T-cell (primary cell): ENCODE measurements around the gene CALM1. TPM values are rescaled to one million over a fixed set of nuclear protein-coding genes. Genes with fewer than 3 reads are reported as not detected.

Experiments
- ATAC-seq, 4 experiments: fragments of 200-7000 bp in 3 of 4; fragments of 150-1000 bp in 1 of 4; cut with Tn5 transposase; replicated peaks in 1 of 4; 1 replicate in 3 of 4; 2 replicates in 1 of 4; pipeline ENCODE4 v1.10.0; 2021; ENCODE audit warnings: moderate library complexity in 3 of 4, mild to moderate bottlenecking in 2 of 4, moderate number of reproducible peaks in 1 of 4
- CTCF ChIA-PET, 2 donors: fragments of 300-600 bp; sonication (Branson Sonifier 250); formaldehyde crosslinking; loops; one replicate each; lab custom pipeline; 2022; ENCODE audit warnings: antibody characterized with exemption in 2 of 2; lab: Charles Lee
- POLR2A ChIA-PET, 2 donors: fragments of 300-600 bp; sonication (Branson Sonifier 250); formaldehyde crosslinking; loops; one replicate each; lab custom pipeline; 2022; ENCODE audit warnings: antibody characterized with exemption in 2 of 2; lab: Charles Lee
- DNase-seq, 35 experiments: peaks; one replicate each; pipeline versions ENCODE4 v3.0.0 to v3.0.0-alpha.2; 2013 to 2023
- H3K27ac ChIP-seq: one replicate; pipeline ENCODE4 v1.5.1; 2013; ENCODE audit warnings: low read length
- H3K27me3 ChIP-seq, 2 experiments: replicated peaks in 1 of 2; 1 replicate in 1 of 2; 2 replicates in 1 of 2; pipeline versions ENCODE4 v1.6.1 to v1.7.0; 2013; ENCODE audit warnings: low read length in 1 of 2, mixed read lengths in 1 of 2; ENCODE audit not compliant: control insufficient read depth in 2 of 2, insufficient read depth in 2 of 2; ENCODE audit errors: extremely low read depth in 1 of 2
- H3K36me3 ChIP-seq, 2 donors: 1 replicate in 1 of 2; 2 replicates in 1 of 2; pipeline versions ENCODE4 v1.6.1 to v1.7.0; 2013; ENCODE audit warnings: low read length in 1 of 2; ENCODE audit not compliant: control insufficient read depth in 2 of 2, insufficient read depth in 1 of 2; ENCODE audit errors: extremely low read depth in 1 of 2
- H3K4me1 ChIP-seq, 2 experiments: 1 replicate in 1 of 2; 2 replicates in 1 of 2; pipeline versions ENCODE4 v1.6.1 to v1.7.0; 2013; ENCODE audit warnings: low read length in 2 of 2, mixed read lengths in 1 of 2; ENCODE audit not compliant: insufficient read depth in 2 of 2, control insufficient read depth in 1 of 2; ENCODE audit errors: extremely low read depth in 1 of 2
- H3K4me3 ChIP-seq, 2 donors: 1 replicate in 1 of 2; 2 replicates in 1 of 2; pipeline versions ENCODE4 v1.5.1 to v1.7.0; 2013; ENCODE audit warnings: mild to moderate bottlenecking in 2 of 2, low read length in 1 of 2, moderate library complexity in 1 of 2; ENCODE audit not compliant: control insufficient read depth in 1 of 2; ENCODE audit errors: extremely low read depth in 1 of 2
- H3K9me3 ChIP-seq: 2 replicates; pipeline ENCODE4 v1.7.0; 2013
- H3K27ac Mint-ChIP-seq, 2 donors: one replicate each; pipeline ENCODE4 v1.8.0; 2020 to 2021; ENCODE audit warnings: mild to moderate bottlenecking in 2 of 2, mixed read lengths in 2 of 2
- H3K27me3 Mint-ChIP-seq, 2 donors: one replicate each; pipeline ENCODE4 v1.8.0; 2021 to 2022; ENCODE audit warnings: mixed read lengths in 2 of 2
- H3K36me3 Mint-ChIP-seq: one replicate; pipeline ENCODE4 v1.8.0; 2021; ENCODE audit warnings: mixed read lengths
- H3K4me1 Mint-ChIP-seq, 3 donors: one replicate each; pipeline ENCODE4 v1.8.0; 2020 to 2022; ENCODE audit warnings: mixed read lengths in 3 of 3, mild to moderate bottlenecking in 1 of 3
- H3K4me3 Mint-ChIP-seq, 3 donors: one replicate each; pipeline ENCODE4 v1.8.0; 2020 to 2022; ENCODE audit warnings: mild to moderate bottlenecking in 3 of 3, mixed read lengths in 3 of 3, moderate library complexity in 3 of 3
- H3K9me3 Mint-ChIP-seq, 3 donors: one replicate each; pipeline ENCODE4 v1.8.0; 2020 to 2022; ENCODE audit warnings: mixed read lengths in 3 of 3
- WGBS: methylation state at CpG from one replicate; pipeline ENCODE4 v1.1.5; 2013; ENCODE audit warnings: missing lambda C conversion rate; ENCODE audit not compliant: insufficient coverage; 5-methylcytosine and 5-hydroxymethylcytosine counted together
- total RNA-seq, 35 experiments: library from RNA in 6 of 35; stranded (reverse) in 6 of 35; fragments of 120-200 nt in 1 of 35; gene quantifications; one replicate each; pipeline versions ENCODE4 v1.2.1 to v1.2.4 and lab custom pipeline; 2013 to 2026

The CALM1 gene
- total RNA-seq, 5 donors from 2014 or later (not counting 1 experiment from before 2014, with no cell fraction given) = 642 to 952 (median 674) TPM

GRCh38 chr14:90451443-90451842 is 54.6 kb downstream of the CALM1 start:
- no peaks in the 10 kb centered on the region for H3K36me3 ChIP-seq
- no peaks in the 10 kb centered on the region for H3K4me1 ChIP-seq
- ATAC-seq (no peak), DNase-seq (no peak)
- POLR2A ChIA-PET = no interaction called here
- Mint-ChIP-seq H3K36me3 (no peaks in the 10 kb centered on the region), H3K4me3 (no peak overlapping the region), H3K9me3 (peaks cover 0 to 4% (median 3%) of the 10 kb centered on the region in 3 donors), H3K27ac (no peak overlapping the region), H3K27me3 (peaks cover 0 to 3% of the 10 kb centered on the region in 2 donors), H3K4me1 (peaks cover 0 to 8% (median 0%) of the 10 kb centered on the region in 3 donors)
- H3K9me3 ChIP-seq = no peaks in the 10 kb centered on the region
- WGBS = 95% methylated on average over 12 of the region's 13 CpGs
- CTCF ChIA-PET = no interaction called here
- H3K27ac ChIP-seq = no peak overlapping the region
- no peak overlapping the region for H3K4me3 ChIP-seq
- peaks cover 0 to 14% of the 10 kb centered on the region in 2 experiments for H3K27me3 ChIP-seq

GRCh38 chr14:90451961-90452360 is 55.1 kb downstream of the CALM1 start:
- no peak overlapping the region for H3K27ac Mint-ChIP-seq
- 57% methylated on average over 3 of the region's 4 CpGs for WGBS
- Histone ChIP-seq H3K4me1 (no peaks in the 10 kb centered on the region), H3K9me3 (no peaks in the 10 kb centered on the region), H3K36me3 (no peaks in the 10 kb centered on the region), H3K4me3 (no peak overlapping the region), H3K27ac (no peak overlapping the region), H3K27me3 (peaks cover 0 to 18% of the 10 kb centered on the region in 2 experiments)
- H3K4me1 Mint-ChIP-seq = peaks cover 0 to 8% (median 0%) of the 10 kb centered on the region in 3 donors
- DNase-seq = no peak
- H3K36me3 Mint-ChIP-seq = no peaks in the 10 kb centered on the region
- ATAC-seq = no peak
- peaks cover 0 to 4% (median 3%) of the 10 kb centered on the region in 3 donors for H3K9me3 Mint-ChIP-seq
- POLR2A ChIA-PET = no interaction called here
- CTCF ChIA-PET = no interaction called here
- no peak overlapping the region for H3K4me3 Mint-ChIP-seq
- peaks cover 0 to 2% of the 10 kb centered on the region in 2 donors for H3K27me3 Mint-ChIP-seq

- H3K4me1 Mint-ChIP-seq = peaks cover 0 to 8% (median 0%) of the 10 kb centered on the region in 3 donors
Observed at GRCh38 chr14:90452366-90452765, 55.5 kb downstream of the CALM1 start.

GRCh38 chr14:90453401-90453951 is 56.6 kb downstream of the CALM1 start:
- WGBS = 97% methylated on average over 10 of the region's 18 CpGs
- Histone ChIP-seq H3K4me1 (no peaks in the 10 kb centered on the region), H3K27me3 (peaks cover 0 to 18% of the 10 kb centered on the region in 2 experiments), H3K9me3 (no peaks in the 10 kb centered on the region), H3K36me3 (no peaks in the 10 kb centered on the region), H3K4me3 (no peak overlapping the region), H3K27ac (no peak overlapping the region)
- Mint-ChIP-seq H3K27me3 (peaks cover 0 to 2% of the 10 kb centered on the region in 2 donors), H3K36me3 (no peaks in the 10 kb centered on the region), H3K9me3 (no peaks in the 10 kb centered on the region), H3K4me1 (peaks cover 0 to 8% (median 0%) of the 10 kb centered on the region in 3 donors), H3K27ac (no peak overlapping the region), H3K4me3 (no peak overlapping the region)
- no peak for ATAC-seq
- ChIA-PET CTCF (no interaction called here), POLR2A (no interaction called here)
- DNase-seq = no peak

More at GRCh38 chr14:90452366-90452765, 55.5 kb downstream of the CALM1 start:
- POLR2A ChIA-PET = no interaction called here
- no peak for DNase-seq
- no peak for ATAC-seq
- no peak overlapping the region for H3K4me3 ChIP-seq
- H3K27ac ChIP-seq = no peak overlapping the region
- Mint-ChIP-seq H3K9me3 (peaks cover 0 to 4% (median 3%) of the 10 kb centered on the region in 3 donors), H3K36me3 (no peaks in the 10 kb centered on the region), H3K27ac (no peak overlapping the region), H3K4me3 (no peak overlapping the region), H3K27me3 (peaks cover 0 to 2% of the 10 kb centered on the region in 2 donors)
- CTCF ChIA-PET = no interaction called here
- WGBS = 62% methylated on average over 5 of the region's 6 CpGs
- no peaks in the 10 kb centered on the region for H3K9me3 ChIP-seq
- H3K27me3 ChIP-seq = peaks cover 0 to 18% of the 10 kb centered on the region in 2 experiments
- H3K36me3 ChIP-seq = no peaks in the 10 kb centered on the region
- no peaks in the 10 kb centered on the region for H3K4me1 ChIP-seq

GRCh38 chr14:90454041-90455000 is 57.5 kb downstream of the CALM1 start:
- no peaks in the 10 kb centered on the region for H3K9me3 Mint-ChIP-seq
- Histone ChIP-seq H3K27ac (no peak overlapping the region), H3K27me3 (peaks cover 0 to 18% of the 10 kb centered on the region in 2 experiments), H3K4me3 (no peak overlapping the region), H3K9me3 (no peaks in the 10 kb centered on the region), H3K36me3 (no peaks in the 10 kb centered on the region), H3K4me1 (no peaks in the 10 kb centered on the region)
- H3K4me3 Mint-ChIP-seq = no peak overlapping the region
- ChIA-PET POLR2A (no interaction called here), CTCF (no interaction called here)
- DNase-seq (no peak), ATAC-seq (no peak)
- H3K27ac Mint-ChIP-seq = no peak overlapping the region
- H3K27me3 Mint-ChIP-seq = peaks cover 0 to 2% of the 10 kb centered on the region in 2 donors
- H3K4me1 Mint-ChIP-seq = peaks cover 0 to 8% (median 2%) of the 10 kb centered on the region in 3 donors
- 90% methylated on average over 12 of the region's 30 CpGs for WGBS
- H3K36me3 Mint-ChIP-seq = no peaks in the 10 kb centered on the region

- H3K36me3 ChIP-seq = no peaks in the 10 kb centered on the region
- Mint-ChIP-seq H3K9me3 (no peaks in the 10 kb centered on the region), H3K27ac (no peak overlapping the region), H3K4me1 (peaks cover 0 to 8% (median 2%) of the 10 kb centered on the region in 3 donors), H3K4me3 (no peak overlapping the region), H3K36me3 (no peaks in the 10 kb centered on the region), H3K27me3 (no peaks in the 10 kb centered on the region)
- no peaks in the 10 kb centered on the region for H3K9me3 ChIP-seq
- POLR2A ChIA-PET = no interaction called here
- 91% methylated on average over 17 of the region's 21 CpGs for WGBS
- no peak for ATAC-seq
- CTCF ChIA-PET = no interaction called here
- H3K27ac ChIP-seq = no peak overlapping the region
- H3K4me3 ChIP-seq = no peak overlapping the region
- H3K4me1 ChIP-seq = no peaks in the 10 kb centered on the region
- DNase-seq = no peak
- H3K27me3 ChIP-seq = peaks cover 0 to 17% of the 10 kb centered on the region in 2 experiments
Observed at GRCh38 chr14:90455100-90455571, 58.3 kb downstream of the CALM1 start.
